Panc1 (cell line): ENCODE data around the gene ADGRV1.

ENCODE experiments used
- CTCF ChIP-seq: fragments of 450-650 bp; IDR thresholded peaks from 2 replicates; pipeline ENCODE4 v1.5.1; 2017; ENCODE audit warnings: mild to moderate bottlenecking
- POLR2AphosphoS5 ChIP-seq: IDR thresholded peaks from 2 replicates; pipeline ENCODE4 v1.6.1; 2012; ENCODE audit warnings: mild to moderate bottlenecking, low read depth, low read length, moderate library complexity

GRCh38 chr5:90644132-90644531 lies 85.5 kb downstream of the ADGRV1 start:
- TF ChIP-seq CTCF (no peak), POLR2AphosphoS5 (no peak)
